Osteoblast (primary cell): ENCODE measurements around the gene LIAS. TPM values are rescaled to one million over a fixed set of nuclear protein-coding genes. Genes with fewer than 3 reads are reported as not detected.

Source experiments
- DNase-seq: peaks from one replicate; pipeline ENCODE4 v3.0.0; 2011; ENCODE audit warnings: low spot score, mixed read lengths; ENCODE audit not compliant: insufficient read length; ENCODE audit errors: missing footprints
- H2AFZ ChIP-seq: 2 replicates; pipeline ENCODE4 v1.6.0; 2011; ENCODE audit warnings: mild to moderate bottlenecking, low read length
- H3K27ac ChIP-seq: 2 replicates; pipeline ENCODE4 v1.5.1; 2011; ENCODE audit warnings: mild to moderate bottlenecking, low read depth, low read length, moderate library complexity
- H3K27me3 ChIP-seq: 2 replicates; pipeline ENCODE4 v1.6.0; 2012; ENCODE audit warnings: mild to moderate bottlenecking, control low read depth, inconsistent platforms, low read length, moderate library complexity; ENCODE audit not compliant: insufficient read depth
- H3K36me3 ChIP-seq: 2 replicates; pipeline ENCODE4 v1.5.1; 2011; ENCODE audit warnings: mild to moderate bottlenecking, low read length, control low read depth, moderate library complexity; ENCODE audit not compliant: insufficient read depth
- H3K4me1 ChIP-seq: 2 replicates; pipeline ENCODE4 v1.5.1; 2011; ENCODE audit warnings: mild to moderate bottlenecking, low read length, control low read depth, moderate library complexity; ENCODE audit not compliant: insufficient read depth
- H3K4me2 ChIP-seq: 2 replicates; pipeline ENCODE4 v1.6.0; 2011; ENCODE audit warnings: mild to moderate bottlenecking, low read length; ENCODE audit not compliant: insufficient read depth
- H3K4me3 ChIP-seq: fragments of 200-600 bp; sonication (generic); 3 replicates; pipeline ENCODE4 v1.5.1; 2012; ENCODE audit warnings: mild to moderate bottlenecking, low read length, inconsistent platforms; ENCODE audit not compliant: insufficient read depth
- H3K79me2 ChIP-seq: 2 replicates; pipeline ENCODE4 v1.6.0; 2012; ENCODE audit warnings: mild to moderate bottlenecking, low read length, control low read depth, inconsistent platforms; ENCODE audit not compliant: insufficient read depth
- H3K9me3 ChIP-seq: 2 replicates; pipeline ENCODE4 v1.5.1; 2011; ENCODE audit warnings: low read depth, low read length, control low read depth
- H4K20me1 ChIP-seq: 2 replicates; pipeline ENCODE4 v1.6.0; 2012; ENCODE audit warnings: mild to moderate bottlenecking, low read length, control low read depth; ENCODE audit not compliant: insufficient read depth
- total RNA-seq: library from RNA; depleted of rRNA; stranded (reverse); fragments of >200 nt; gene quantifications from 2 replicates; pipeline ENCODE4 v1.2.3, GENCODE V29; 2012
- TF ChIP-seq, protein P1 (sequence below): IDR thresholded peaks from 2 replicates; pipeline ENCODE4 v1.5.1; 2011; ENCODE audit warnings: mild to moderate bottlenecking, low read depth, low read length, moderate library complexity; ENCODE audit errors: extremely low read depth

Gene LIAS
- total RNA-seq, 1 donor = 8.7 TPM

- Histone ChIP-seq H3K4me3 (no peak overlapping the region), H3K27me3 (no peaks in the 10 kb centered on the region), H2AFZ (no peak overlapping the region), H4K20me1 (no peaks in the 10 kb centered on the region), H3K36me3 (peaks cover 3% of the 10 kb centered on the region), H3K4me2 (no peak overlapping the region), H3K27ac (no peak overlapping the region), H3K9me3 (no peaks in the 10 kb centered on the region), H3K79me2 (no peaks in the 10 kb centered on the region), H3K4me1 (peaks cover 10% of the 10 kb centered on the region)
- no peak for DNase-seq
- TF ChIP-seq, protein P1, sequence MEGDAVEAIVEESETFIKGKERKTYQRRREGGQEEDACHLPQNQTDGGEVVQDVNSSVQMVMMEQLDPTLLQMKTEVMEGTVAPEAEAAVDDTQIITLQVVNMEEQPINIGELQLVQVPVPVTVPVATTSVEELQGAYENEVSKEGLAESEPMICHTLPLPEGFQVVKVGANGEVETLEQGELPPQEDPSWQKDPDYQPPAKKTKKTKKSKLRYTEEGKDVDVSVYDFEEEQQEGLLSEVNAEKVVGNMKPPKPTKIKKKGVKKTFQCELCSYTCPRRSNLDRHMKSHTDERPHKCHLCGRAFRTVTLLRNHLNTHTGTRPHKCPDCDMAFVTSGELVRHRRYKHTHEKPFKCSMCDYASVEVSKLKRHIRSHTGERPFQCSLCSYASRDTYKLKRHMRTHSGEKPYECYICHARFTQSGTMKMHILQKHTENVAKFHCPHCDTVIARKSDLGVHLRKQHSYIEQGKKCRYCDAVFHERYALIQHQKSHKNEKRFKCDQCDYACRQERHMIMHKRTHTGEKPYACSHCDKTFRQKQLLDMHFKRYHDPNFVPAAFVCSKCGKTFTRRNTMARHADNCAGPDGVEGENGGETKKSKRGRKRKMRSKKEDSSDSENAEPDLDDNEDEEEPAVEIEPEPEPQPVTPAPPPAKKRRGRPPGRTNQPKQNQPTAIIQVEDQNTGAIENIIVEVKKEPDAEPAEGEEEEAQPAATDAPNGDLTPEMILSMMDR = no peak
Measured at GRCh38 chr4:39480902-39481695, 22.2 kb downstream of the LIAS start.

DNA sequence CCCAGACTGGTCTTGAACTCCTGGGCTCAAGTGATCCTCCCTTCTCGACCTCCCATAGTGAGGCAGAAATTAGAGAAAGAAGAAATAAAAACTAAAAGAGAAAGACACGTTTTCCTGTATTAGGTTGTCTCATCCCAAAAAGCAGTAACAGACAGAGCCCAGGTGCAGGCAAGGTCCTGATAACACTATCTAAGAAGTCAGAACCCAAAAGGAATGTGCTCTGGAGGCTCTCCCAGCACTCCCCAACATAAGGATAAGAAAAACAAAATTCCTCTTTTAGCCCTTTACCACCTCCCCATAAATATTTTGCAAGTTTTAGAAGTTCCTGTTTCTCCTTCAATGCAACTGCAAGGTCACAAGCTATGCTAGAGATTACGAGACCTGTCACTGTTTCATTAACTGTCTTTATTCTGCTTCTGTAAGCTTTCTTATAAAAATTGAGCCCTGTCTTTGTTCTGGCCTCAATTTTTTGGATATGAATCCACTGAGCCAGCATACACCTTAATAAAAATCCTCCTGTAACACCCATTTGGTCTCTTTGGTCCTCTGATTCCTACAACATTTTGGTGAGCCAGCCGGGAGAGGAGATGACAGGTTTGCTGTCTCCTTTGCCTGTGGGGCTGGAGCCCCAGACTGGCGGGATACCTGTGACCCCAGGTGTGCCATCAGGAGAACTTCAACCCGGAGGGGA, 25.9 kb downstream of the LIAS start:
- no peaks in the 10 kb centered on the region for H3K4me1 ChIP-seq
- no peaks in the 10 kb centered on the region for H4K20me1 ChIP-seq
- no peaks in the 10 kb centered on the region for H3K79me2 ChIP-seq
- H3K27me3 ChIP-seq = no peaks in the 10 kb centered on the region
- no peak overlapping the region for H3K4me3 ChIP-seq
- TF ChIP-seq, protein P1 = no peak
- no peak overlapping the region for H3K27ac ChIP-seq
- H2AFZ ChIP-seq = no peak overlapping the region
- no peak for DNase-seq
- H3K36me3 ChIP-seq = no peaks in the 10 kb centered on the region
- no peaks in the 10 kb centered on the region for H3K9me3 ChIP-seq
- no peak overlapping the region for H3K4me2 ChIP-seq

- H3K79me2 ChIP-seq = no peaks in the 10 kb centered on the region
- no peak overlapping the region for H3K4me3 ChIP-seq
- no peaks in the 10 kb centered on the region for H3K9me3 ChIP-seq
- H3K27me3 ChIP-seq = no peaks in the 10 kb centered on the region
- no peak overlapping the region for H3K27ac ChIP-seq
- DNase-seq = no peak
- no peaks in the 10 kb centered on the region for H3K4me1 ChIP-seq
- H2AFZ ChIP-seq = no peak overlapping the region
- no peak overlapping the region for H3K4me2 ChIP-seq
- TF ChIP-seq, protein P1 = no peak
- no peaks in the 10 kb centered on the region for H4K20me1 ChIP-seq
- no peaks in the 10 kb centered on the region for H3K36me3 ChIP-seq
Measured at GRCh38 chr4:39486221-39486804, 27.5 kb downstream of the LIAS start.

- no peak overlapping the region for H3K4me2 ChIP-seq
- no peaks in the 10 kb centered on the region for H3K27me3 ChIP-seq
- no peak for DNase-seq
- TF ChIP-seq, protein P1 = no peak
- H3K4me3 ChIP-seq = no peak overlapping the region
- no peak overlapping the region for H3K27ac ChIP-seq
- no peak overlapping the region for H2AFZ ChIP-seq
- H3K4me1 ChIP-seq = no peaks in the 10 kb centered on the region
- no peaks in the 10 kb centered on the region for H4K20me1 ChIP-seq
- no peaks in the 10 kb centered on the region for H3K9me3 ChIP-seq
- no peaks in the 10 kb centered on the region for H3K79me2 ChIP-seq
- no peaks in the 10 kb centered on the region for H3K36me3 ChIP-seq
Measured at GRCh38 chr4:39490322-39490721, 31.5 kb downstream of the LIAS start.
